Suppressor macrophage treated with lipopolysaccharide for 4 hours (primary cell): ENCODE results near the gene TMEM266.

Experiments used
- DNase-seq: peaks from one replicate; pipeline ENCODE4 v3.0.0-alpha.2; 2020

Gene TMEM266

DNA sequence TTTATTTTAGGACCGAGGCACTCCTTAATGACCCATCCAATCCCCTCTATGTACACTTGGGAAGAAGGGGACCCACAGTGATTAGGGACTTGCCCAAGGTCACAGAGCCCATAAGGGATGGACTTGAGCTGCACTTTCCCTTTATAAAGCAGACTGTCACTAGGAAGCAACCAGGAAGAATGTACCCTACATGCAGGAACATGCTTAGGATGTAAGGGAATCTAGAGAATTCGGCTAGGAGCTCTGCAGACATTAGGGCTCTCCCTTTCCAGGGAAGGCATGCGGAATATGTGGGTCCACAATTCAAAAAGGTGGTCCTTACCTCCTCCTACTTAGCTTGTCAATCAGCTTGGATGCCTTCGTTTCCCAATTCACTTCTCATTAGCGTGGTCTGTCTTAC is 78.7 kb downstream of the TMEM266 start:
- DNase-seq = no peak

DNA sequence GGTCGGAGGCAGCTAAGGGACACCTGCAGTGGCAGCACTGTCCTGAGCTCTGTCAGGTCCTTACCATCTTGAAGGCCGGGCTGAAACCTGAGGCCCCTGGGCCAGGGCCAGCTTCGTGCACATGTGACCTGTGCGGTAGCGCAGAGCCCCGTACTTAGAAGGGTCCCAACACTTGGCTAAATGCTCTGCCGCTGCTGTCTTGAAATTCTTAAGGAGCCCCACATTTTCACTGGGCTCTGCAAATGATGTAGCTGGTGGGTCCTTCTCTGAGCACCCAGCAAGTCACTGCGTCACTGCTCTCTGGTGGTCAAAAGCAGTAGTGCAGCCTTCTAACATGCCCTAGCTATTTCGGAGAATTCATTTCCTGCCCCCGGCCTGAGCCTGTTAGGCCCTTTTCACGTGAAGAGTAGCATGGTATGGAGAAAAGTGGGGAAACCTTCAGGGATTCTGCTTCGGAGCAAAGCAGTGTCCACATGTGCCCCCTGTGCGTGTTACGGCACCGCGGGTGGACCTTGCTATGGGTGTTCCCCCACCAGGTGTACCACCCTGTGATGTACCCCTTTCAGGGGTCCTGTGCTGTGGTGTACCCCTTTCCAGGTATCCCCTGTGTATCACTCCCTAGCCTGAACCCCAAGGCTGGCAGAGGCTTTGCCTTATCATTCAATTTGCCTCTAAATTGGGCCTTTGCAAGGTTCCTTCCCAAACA is 79.7 kb downstream of the TMEM266 start:
- DNase-seq = peak; percentile 91

DNA sequence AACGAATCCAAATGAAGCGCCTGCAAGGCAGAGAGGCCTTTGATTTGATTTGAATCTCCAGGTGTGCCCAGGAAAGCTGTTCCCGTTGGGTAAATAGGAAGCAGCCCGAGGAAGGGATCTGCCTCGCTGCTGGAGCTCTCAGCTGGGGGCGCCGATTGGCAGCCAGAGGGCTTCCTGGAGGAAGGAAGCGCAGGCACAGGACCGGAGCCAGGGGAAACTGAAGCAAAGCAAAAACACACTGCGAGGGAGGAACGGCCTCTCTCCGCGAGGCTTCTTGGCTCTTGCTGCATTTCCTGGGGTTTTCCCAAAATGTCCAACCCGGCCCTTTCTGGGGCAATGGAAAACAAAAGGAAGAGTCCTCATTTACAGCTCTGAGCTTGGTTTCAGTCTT is 80.3 kb downstream of the TMEM266 start:
- DNase-seq = peak; percentile 84

DNA sequence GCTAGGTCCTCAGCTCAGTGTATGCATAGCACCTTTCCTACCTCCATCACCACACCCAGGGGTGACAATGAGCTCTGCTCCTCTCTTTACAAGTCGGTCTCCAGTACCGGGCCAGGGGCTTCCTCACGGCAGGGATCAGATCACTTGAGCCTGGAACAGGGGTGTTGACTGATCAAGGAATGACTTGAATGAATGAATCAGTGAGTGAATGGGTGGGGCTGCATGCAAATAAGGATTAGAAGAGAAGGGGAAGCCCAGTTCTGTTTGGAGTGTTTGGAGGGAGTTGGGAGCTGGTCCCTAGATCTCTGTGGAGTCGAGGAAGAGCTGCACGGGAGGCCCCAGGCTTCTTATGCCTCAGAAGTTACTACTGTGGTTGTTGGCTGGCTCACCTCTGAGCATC is 87.0 kb downstream of the TMEM266 start:
- DNase-seq = no peak

DNA sequence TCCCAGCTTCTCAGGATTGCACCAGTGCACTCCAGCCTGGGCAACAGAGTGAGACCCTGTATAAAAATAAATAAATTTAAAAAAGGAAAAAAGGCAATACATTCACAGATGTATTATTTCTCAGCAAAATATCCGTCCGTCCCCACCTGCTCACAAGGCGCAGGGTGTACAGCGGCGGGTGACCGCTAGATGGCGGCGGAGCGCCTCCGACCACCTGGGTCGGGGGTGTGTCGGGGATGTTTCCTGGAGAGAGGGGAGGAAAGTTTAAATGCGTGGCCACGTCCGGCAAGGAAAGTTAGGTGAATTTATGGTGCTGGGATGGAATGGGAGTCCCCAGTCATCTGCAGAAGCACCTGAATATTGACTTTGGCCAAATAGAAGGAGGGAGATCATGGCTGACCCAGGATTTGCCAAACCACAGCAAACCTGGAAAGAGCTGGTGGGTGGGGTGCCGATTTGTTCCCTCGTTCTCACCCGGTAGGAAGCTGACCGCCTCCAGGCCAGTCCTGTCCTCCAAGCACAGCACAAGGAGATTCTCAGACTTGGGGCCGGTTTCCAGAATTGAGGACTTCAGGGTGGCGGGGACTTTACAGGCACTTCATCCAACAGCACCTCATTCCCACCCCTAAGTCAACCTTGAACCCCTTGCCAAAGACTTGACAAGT is 88.3 kb downstream of the TMEM266 start:
- peak; percentile 58 for DNase-seq

DNA sequence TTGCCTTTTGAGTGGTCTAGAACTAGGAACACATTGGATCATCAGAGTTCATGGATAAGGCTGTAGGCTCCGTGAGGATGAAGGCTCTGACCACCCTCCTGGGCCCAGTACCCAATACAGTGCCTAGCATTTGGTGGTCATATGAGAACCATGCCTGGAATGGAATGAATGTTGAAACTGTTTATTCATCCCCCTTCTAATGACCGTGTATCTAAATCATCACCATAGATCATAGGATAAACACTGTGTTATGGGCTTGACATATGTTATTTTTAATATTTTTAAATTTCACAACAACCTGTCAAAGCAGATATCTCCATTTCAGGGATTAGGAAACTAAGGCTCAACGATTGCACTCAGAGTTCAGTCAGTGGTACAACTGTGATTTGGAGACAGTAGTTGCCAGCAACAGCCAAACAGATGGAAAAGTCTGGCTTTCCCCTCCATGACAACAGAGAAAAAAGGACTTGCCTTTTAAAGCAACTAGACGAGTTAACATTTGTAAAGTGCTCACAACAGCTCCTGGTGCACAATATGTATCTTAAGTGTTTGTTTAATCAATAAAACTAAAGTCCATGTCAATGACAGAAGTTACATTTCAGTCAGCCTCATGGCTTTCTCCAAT is 89.6 kb downstream of the TMEM266 start:
- DNase-seq = no peak

DNA sequence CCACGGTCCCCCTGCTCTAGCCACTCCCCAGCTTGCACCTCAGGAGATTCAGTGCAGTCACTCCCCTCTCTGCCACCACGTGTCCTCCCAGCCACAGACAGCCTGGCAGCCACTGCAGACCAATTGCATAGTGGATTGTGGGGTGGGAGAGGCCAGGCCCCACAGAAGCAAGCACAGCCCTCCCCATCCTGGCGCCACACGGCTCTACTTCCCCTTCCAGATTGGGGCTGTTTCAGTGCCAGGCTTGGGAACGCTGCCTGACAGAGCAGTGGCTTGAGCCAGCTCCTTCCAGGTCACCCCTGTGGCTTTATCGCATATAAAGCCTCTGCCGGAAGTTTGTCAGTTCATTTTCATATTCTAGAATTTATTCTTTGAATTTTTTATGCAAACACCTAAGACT is 90.7 kb downstream of the TMEM266 start:
- peak; percentile 64 for DNase-seq

DNA sequence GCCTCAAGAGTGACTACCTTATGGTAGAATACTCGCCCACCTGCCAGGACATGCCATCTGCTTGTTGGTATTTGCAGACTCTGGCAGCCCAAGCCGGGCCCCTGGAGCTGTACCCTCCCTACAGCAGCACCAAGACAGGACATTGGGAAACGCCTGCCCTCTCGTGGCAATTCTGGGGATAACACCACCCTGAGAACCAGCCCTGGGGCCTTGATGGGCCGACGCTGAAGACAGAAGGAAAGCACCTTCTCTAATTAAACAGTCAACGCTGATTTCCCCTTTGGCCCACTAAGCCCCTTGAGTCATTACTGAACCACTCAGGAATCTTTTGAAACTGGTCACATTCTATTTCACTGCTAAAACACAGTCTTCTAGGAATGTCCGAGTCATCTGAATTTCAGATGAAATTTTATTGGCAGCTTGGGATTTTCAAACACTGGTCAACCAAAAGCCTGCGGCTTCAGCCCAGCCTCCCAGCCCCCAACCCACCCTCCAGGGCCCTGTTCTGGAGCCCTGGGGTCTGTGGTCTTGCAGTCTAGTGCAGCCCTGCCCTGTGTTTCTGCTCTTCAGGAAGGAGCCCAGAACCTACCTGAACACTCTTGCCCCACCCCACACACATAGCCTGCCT is 91.3 kb downstream of the TMEM266 start:
- DNase-seq = peak; percentile 83

DNA sequence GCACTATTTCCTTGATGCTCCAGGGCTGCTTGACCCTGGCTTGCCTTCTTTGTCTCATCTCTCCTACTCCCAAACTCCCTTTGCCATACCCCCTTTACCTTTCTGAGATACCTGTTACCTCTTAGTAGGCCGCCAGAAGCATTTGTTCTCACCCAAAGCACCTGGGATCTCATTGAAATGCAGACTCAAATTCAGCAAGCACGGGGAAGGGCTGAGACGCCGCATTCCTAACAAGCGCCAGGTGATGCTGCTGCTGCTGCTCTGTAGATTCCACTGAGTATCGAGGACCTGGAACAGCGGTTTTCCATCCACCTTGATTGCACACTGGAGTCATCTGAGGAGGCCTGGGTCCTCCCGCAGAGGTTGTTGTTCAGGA is 91.8 kb downstream of the TMEM266 start:
- no peak for DNase-seq

DNA sequence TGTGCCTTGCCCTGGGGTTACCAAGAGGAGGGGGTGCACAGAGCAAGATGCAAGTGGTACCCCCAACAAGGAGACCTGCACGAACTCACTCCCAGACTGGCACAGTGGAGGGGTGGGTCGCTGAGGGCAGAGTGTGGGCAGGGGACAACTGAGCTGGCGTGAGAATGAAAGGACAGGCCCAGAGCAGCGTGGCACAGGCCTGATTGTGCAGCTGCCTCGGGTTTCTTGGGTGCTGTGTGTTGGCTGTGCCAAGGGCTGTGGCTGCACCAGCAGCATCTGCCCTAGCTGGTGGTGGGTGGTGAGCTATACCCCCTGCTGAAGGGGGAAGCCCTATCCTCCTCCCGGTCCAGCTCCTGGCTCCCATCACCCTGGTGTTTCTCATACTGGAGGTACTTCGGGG is 92.4 kb downstream of the TMEM266 start:
- no peak for DNase-seq

DNA sequence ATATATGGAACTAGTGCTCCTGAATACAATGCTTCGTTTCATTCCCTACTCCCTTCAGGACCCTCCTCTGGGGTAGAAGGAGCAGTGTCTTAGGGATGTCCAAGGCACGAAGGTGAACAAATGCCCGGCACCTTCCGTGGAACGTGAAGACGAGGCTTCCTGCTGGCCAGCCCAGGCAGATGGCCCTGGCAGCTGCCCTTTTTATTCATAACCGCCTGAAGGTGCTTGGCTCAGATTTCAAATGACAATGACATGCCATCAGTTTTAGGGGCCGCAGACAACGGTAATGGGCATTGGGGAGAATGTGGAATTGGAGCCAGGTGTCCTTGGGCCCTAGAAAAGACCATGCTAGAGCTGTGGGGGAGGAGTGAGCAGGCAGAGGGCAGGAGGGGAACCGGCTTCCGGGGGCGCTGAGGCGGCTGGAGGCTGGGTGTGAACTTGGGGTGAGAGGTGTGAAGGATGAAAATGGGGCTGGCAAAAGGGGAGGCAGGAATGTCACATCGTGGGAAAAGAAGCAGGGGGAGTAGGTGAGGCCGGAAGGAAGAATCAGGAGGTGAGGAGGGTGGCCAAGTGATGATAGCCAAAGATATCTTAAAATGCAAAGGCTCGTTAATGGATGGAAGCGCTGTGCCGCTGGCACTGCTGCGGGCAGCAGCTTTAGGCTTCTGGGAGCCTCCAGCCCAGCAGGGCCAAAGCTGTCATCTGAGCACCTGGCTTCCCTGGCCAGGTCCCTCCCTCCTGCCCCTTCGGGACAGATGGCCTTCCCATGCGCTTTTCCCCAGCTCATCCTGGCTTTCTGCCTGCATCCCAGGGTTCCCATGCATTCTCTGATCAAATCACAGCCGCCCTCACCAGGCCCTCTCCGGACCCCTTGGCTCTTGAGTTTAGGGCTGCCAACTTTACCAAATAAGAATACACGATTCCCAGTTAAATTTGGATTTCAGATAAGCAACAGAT is 93.7 kb downstream of the TMEM266 start:
- no peak for DNase-seq

DNA sequence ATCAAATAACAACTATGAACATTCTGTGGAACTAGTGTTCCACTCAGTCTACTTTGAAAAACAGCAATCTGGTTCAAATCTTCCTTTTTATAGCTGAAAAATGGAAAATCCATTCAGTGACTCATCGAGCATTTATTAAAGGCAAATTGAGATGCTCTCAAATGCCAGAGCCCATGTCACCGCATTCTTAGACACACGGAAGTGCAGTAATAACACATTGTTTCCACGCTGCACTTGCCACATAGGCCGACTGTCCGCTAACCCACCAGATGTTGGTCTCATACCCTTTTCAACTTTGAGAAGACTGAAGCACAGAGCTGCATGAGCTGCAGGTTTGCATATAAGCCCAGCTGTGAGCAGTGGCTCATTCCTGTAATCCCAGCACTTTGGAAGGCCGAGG is 95.9 kb downstream of the TMEM266 start:
- DNase-seq = no peak

DNA sequence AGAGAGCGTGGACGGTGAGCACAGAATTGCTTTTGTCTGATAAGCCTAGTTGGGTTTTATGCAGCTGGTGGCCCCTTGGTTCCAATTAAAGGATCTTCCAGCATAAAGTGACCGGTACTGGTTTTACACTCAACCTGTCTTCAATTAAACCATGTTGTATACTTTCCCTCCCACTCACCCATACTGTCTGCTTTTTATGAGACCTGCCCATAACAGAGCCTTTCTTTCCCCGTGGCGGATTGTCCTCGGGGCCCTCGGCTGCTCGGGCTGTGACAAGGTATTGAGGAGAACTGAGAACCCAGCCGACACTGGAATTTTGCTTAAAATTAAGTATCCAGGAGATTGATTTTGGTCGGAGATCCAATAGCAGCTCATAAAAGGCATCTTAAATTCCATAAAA is 98.4 kb downstream of the TMEM266 start:
- DNase-seq = no peak

DNA sequence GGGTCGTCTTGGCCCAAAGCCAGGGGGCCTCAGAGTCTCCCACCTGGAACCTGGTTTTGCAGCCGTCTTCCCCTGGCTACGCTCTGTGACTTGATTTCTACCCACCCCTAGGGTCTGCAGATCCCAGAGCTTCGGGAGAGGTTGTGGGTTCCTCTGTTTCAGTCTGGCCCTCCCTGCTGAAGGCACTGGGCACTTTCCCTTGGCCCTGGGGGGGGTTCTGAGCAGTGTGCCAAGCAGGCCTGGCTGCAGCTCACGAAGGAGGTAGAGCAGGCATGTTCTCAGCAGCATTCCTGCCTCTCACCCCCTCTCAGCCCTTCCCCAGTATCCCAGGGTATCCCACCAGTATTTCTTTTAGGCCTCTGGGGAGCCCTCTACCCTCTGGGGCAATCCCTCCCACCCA is 99.0 kb downstream of the TMEM266 start:
- DNase-seq = no peak

DNA sequence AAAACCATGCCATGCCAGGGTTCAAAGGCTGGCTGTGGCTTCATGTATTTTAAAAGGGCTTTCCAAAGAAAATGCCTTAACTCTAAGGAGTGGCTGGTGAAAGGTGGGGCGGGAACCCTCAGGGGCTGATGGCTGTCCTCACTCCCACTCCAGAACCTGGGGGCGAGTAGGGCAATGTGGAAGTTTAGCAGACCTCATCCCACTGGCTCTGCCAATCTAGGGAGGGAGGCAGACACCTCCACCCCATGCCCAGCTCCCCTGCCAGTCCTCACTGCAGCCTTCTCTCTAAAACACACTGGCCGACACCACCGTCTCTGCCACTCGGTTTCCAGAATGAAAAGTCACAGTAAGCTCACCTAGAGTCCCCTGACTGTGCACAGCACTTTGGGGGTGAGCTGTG is 99.5 kb downstream of the TMEM266 start:
- no peak for DNase-seq

DNA sequence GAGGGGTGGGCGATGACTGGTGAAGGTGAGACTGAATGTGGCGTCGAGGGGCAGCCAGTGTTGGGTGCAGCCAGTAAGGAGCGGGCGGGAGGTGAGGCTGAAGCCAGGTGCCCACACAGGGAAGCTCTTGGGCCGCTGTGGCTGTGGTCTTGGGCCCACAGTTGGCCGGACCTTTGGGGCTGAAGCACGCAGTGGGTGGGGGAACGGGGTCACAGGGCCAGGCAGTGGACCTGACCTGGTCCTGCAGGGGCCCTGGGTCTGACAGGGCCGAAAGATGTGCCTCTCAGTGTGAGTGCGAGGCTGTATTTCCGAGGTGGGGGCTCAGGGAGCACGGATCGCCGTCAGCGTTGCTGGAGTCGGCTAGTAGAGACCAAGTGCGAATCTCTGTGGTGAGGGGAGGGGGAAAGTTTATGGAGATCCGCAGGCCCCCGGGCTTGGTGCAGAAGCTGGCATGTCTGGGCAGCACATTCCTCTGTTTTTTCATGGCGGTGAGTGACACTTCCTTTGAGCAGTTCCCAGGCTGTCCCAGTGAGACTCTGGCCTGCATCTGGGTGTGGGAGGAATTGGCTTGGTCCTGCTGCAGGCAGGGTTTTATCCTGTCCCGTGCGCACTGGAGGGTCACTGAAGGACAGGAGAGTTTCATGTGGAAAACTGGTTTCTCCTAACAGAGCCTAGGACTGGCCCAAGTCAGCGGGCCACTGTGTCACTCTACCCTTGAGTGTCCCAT is 100.8 kb downstream of the TMEM266 start:
- DNase-seq = no peak

DNA sequence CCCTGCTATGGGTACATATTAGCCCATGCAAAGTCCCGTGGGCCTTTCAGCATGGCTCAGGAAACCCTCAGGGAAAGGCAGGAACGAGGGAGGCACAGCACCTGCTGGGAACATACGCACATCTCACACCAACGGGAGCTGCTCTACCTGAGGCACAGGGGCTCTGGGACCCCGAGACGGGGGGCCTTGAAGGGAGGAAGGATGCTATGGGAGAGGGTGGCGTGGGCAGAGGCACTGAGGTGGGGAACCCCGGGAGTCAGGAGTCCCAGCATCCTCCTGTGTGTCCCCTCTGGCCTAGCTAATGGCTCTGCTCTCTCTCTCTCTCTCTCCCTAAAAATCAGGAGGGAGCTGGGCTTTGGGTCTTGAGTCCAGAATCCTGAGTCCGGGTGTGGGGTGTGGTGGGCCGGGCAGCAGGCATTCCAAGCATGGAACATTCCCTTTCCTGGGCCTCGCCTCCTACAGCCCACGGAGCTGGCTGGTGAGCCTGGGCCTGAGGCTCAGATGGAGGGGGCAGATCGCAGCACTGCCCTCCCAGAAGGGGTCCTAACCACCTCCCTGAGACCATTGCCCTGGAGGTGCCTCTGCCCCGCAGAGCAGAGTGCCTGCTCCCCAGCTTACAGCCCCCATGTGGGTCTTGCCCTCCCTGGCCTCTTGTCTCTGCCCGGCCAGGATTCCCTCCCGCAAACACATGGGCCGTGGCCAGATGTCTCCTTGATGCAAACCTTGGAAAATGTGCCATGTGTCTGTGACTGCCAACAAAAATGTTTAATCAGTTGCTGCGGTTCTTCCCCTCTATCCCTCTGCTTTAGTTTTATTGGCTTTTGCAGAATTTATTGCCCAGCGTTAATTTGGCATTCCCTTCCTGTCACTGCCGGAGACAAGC is 101.6 kb downstream of the TMEM266 start:
- DNase-seq = no peak

DNA sequence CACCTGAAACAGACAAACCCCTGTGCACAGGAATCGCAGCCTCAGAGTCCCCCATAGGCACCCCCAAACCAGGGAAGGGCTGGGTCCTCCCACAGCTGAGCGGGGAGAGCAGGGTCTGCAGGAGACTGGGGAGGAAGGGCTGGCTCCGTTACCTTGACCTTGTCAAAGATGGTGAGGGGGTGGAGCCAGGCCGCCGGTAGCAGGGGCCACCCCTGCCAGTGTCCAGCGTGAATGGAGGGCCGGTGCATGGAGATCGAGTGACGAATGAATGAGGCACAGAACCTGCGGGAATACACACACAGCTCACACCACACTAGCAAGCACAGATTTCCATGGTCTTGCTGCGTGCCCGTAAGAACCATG is 102.2 kb downstream of the TMEM266 start:
- no peak for DNase-seq

DNA sequence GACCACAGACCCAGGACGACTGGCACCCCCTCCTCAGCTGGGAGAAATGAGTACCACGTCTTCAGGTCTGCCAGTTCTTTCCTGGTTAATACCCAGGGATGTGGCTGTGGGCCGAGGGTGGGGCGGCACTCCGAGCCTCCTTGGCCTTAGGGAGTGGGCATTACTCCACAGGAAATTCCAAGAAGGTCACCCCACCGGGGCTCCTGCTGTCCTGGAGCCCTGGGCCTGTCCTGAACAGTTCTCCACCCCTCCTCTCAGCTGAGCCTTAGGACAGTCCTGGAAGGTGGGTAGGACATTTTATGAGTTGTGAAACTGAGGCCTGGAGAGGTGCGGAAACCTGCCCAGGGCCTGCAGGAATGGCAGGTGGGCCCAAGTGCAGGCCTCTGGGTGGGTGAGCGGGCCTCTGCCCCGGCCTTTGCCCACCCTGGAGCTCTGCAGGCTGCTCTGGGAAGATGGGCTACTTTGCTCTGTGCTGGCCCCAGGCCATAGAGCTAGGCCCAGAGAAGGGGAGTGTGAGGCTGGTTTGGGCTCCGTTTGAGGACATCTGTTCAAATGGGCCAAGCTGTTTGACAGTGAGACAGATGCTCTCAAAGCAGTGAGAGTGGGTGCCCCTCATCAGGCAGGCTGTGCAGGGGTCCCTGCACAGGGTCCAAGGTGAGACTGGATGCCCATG is 103.1 kb downstream of the TMEM266 start:
- no peak for DNase-seq

DNA sequence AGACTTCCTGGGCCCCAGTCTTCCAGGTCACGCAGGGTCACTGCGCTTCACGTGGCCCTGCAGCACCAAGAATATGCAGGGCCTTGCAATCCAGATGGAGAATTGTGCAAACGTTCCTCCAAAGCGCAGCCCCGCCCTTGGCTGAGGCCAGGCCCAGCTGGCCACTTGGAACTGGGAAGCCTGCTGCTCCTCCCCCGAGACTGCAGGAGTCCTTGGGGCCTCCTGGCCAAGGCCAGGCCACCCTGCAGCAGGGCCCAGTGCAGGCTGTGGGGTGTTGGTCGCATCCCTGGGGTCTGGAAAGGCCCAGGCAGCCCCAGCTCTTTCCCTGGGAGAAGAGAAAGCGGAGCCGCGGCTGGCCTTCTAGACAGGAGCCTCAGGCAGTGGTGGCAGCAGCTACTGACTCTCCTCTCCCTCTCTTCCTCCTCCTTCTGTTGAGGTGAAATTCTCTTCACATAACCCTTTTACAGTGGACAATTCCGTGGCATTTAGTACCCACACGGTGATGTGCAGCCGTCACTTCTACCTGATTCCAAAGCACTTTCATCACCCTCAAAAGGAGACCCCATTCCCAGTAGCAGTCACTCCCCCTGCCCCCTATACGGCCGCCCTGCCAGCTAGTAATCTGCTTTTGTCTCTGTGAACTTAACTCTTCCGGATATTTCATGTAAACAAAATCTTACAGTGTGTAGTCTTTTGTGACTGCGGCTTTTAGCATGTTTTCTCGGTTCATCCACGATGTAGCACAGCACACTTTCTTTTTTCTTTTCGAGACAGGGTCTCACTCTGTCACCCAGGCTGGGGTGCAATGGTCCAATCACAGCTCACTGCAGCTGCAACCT is 103.9 kb downstream of the TMEM266 start:
- peak; percentile 79 for DNase-seq
